SK-N-SH (cell line): ENCODE results near the gene AOC1.

Experiments
- CTCF ChIP-seq: fragments of 200-600 bp; sonication (generic); IDR thresholded peaks from 2 replicates; pipeline ENCODE4 v1.6.1; 2017; ENCODE audit warnings: antibody characterized with exemption, mild to moderate bottlenecking, moderate library complexity
- EZH2phosphoT487 ChIP-seq: fragments of 200-600 bp; sonication (generic); IDR thresholded peaks from 2 replicates; pipeline ENCODE4 v1.6.1; 2017; ENCODE audit warnings: low read depth, mixed run types, mild to moderate bottlenecking, antibody characterized with exemption, moderate library complexity, borderline replicate concordance
- GATA2 ChIP-seq: sonication (generic); formaldehyde crosslinking; IDR thresholded peaks from 2 replicates; pipeline ENCODE4 v1.5.0; 2020; ENCODE audit warnings: mild to moderate bottlenecking, missing genetic modification reagents
- RFX5 ChIP-seq: IDR thresholded peaks from 2 replicates; pipeline ENCODE4 v1.6.1; 2012; ENCODE audit warnings: mild to moderate bottlenecking, improper control_type of control experiment, low read length
- TEAD4 ChIP-seq: IDR thresholded peaks from 2 replicates; pipeline ENCODE4 v1.4.0; 2012; ENCODE audit warnings: mild to moderate bottlenecking, borderline replicate concordance; ENCODE audit not compliant: insufficient read depth

- TF ChIP-seq RFX5 (no peak), GATA2 (no peak), CTCF (no peak), TEAD4 (no peak), EZH2phosphoT487 (no peak)
Observed at GRCh38 chr7:150835702-150836280, 16.5 kb upstream of the AOC1 start.
